ENCODE measurements around the gene GABBR1.

DNA sequence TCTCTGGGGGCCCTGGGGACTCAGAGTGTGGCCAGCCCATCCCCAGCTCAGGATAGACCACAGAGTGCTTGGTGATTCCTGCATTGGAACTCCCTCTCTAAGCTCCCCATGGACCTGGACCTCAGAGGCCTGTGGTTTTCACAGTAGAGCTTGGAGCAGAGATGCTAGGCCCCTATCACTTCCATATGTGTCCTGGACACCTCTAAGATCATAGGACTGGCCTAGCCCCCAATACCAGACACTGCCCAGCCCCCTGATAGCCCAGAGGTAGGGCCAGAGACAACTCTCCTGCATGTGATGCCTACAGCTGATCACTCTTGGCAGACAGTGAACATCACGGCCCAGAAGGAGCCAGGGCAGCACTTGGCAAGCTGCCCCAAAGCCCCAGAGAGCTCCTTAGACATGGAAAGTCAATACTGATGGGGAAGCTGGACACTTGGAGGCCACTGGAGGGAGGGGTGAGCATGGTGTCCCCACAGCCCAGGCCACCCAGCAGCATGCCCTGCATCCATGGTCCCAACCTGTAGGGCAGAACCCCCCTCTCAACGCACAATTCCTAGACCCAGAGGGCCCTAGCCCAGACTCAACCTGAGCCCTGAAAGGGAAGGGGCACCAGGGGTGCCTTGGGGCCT, 100.5 kb downstream of the GABBR1 start:
- TF ChIP-seq ZNF274 (IDR thresholded peaks at IDR 0.05; ENCODE audit: low read depth, low read length) (no peak), YY1 (IDR thresholded peaks at IDR 0.05; ENCODE audit: insufficient read depth, insufficient read length) (no peak), SUZ12 (IDR thresholded peaks at IDR 0.05; ENCODE audit: extremely low read depth, insufficient read depth, insufficient read length) (no peak)
